ENCODE data around the gene DDX21.

DNA sequence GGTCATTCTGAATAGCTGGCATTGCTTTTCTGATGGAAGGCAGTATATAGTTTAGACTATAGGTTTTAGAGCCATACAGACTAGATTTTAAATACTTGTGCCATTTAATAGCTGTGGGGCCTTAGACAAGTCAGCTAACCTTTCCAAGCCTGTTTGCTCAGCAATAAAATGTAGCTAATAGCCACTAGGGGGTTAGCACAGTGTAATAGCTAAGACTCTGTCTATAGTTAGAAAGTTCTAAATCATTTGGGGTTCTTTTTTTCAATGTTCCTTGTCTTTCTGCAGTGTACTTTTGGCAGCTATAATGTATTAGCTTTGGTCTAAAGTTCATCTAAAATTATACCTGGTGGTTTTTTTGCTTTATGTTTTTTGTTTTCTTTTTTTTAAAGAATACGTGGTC, 25.1 kb downstream of the DDX21 start:
- TF ChIP-seq TAF1 (IDR thresholded peaks at IDR 0.05; ENCODE audit: borderline replicate concordance, low read depth, low read length): no peak
- TF ChIP-seq POLR2A (IDR thresholded peaks at IDR 0.05; ENCODE audit: low read depth, low read length): no peak
